SK-N-MC (cell line): ENCODE results near the gene ASB5.

Experiments
- DNase-seq: peaks from one replicate; pipeline ENCODE4 v3.0.0-alpha.2; 2011; ENCODE audit warnings: low read depth, low spot score
- H3K27ac ChIP-seq: fragments of 200-600 bp; sonication (generic); 2 replicates; pipeline ENCODE4 v1.5.1; 2016; ENCODE audit warnings: mixed run types
- H3K36me3 ChIP-seq: fragments of 200-600 bp; sonication (generic); 2 replicates; pipeline ENCODE4 v1.6.1; 2017; ENCODE audit warnings: antibody characterized with exemption, low read length, mixed read lengths; ENCODE audit not compliant: insufficient read depth
- H3K4me3 ChIP-seq: fragments of 200-600 bp; sonication (generic); 2 replicates; pipeline ENCODE4 v1.5.1; 2016
- H3K9ac ChIP-seq: fragments of 200-600 bp; sonication (generic); 2 replicates; pipeline ENCODE4 v1.8.0; 2017; ENCODE audit warnings: mixed run types, mixed read lengths; ENCODE audit not compliant: insufficient read length
- H3K9me3 ChIP-seq: fragments of 200-600 bp; sonication (generic); 2 replicates; pipeline ENCODE4 v1.6.1; 2017; ENCODE audit warnings: low read depth, mild to moderate bottlenecking, antibody characterized with exemption, low read length, moderate library complexity, mixed read lengths
- EZH2 ChIP-seq: fragments of 200-600 bp; sonication (generic); IDR thresholded peaks from one replicate; pipeline ENCODE4 v1.6.1; 2017; ENCODE audit warnings: antibody characterized with exemption
- FOXP2 ChIP-seq: optimal IDR thresholded peaks from 2 replicates; pipeline ENCODE3; 2011; ENCODE audit warnings: mild to moderate bottlenecking, moderate library complexity; ENCODE audit not compliant: insufficient read depth; ENCODE audit errors: extremely low read length, control extremely low read depth
- POLR2AphosphoS5 ChIP-seq: IDR thresholded peaks from 2 replicates; pipeline ENCODE4 v1.6.1; 2012; ENCODE audit warnings: mild to moderate bottlenecking, low read depth, low read length, borderline replicate concordance

ASB5 gene

GRCh38 chr4:176272799-176273198, 3.8 kb upstream of the ASB5 start:
- H3K27ac ChIP-seq: no peak overlapping the region
- TF ChIP-seq POLR2AphosphoS5: no peak
- TF ChIP-seq EZH2: no peak
- TF ChIP-seq FOXP2: no peak
- no peaks in the 10 kb centered on the region for H3K9me3 ChIP-seq
- H3K4me3 ChIP-seq: no peak overlapping the region
- H3K9ac ChIP-seq: no peak overlapping the region
- DNase-seq: no peak
- no peaks in the 10 kb centered on the region for H3K36me3 ChIP-seq

DNA sequence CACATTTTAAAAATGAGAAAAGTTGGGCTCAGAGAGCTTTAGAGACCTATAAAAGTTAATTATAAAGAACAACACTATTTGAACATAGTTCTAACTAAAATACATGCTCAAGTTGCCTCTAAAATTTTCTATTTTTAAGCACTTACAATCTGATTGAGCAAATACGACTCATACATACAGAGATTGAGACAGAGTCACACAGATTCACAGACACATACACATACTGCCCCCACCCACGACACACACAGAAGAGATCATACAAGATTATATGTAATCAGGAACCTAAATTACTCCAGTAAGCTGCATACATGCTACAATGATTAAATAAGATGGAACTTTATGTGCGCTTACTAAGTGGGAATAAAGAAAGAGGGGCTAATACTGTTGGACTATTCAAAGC, 2.7 kb upstream of the ASB5 start:
- Histone ChIP-seq H3K36me3 (no peaks in the 10 kb centered on the region), H3K9me3 (no peaks in the 10 kb centered on the region), H3K9ac (no peak overlapping the region), H3K27ac (no peak overlapping the region), H3K4me3 (no peak overlapping the region)
- no peak for DNase-seq
- no peak for TF ChIP-seq FOXP2
- no peak for TF ChIP-seq POLR2AphosphoS5
- no peak for TF ChIP-seq EZH2

- H3K36me3 ChIP-seq: no peaks in the 10 kb centered on the region
- no peak overlapping the region for H3K27ac ChIP-seq
- H3K9me3 ChIP-seq: no peaks in the 10 kb centered on the region
- H3K4me3 ChIP-seq: no peak overlapping the region
- no peak overlapping the region for H3K9ac ChIP-seq
- DNase-seq: no peak
- TF ChIP-seq EZH2 (no peak), POLR2AphosphoS5 (no peak), FOXP2 (no peak)
Measured at GRCh38 chr4:176270669-176271068, 1.6 kb upstream of the ASB5 start.

- Histone ChIP-seq H3K27ac (no peak overlapping the region), H3K4me3 (no peak overlapping the region), H3K36me3 (no peaks in the 10 kb centered on the region), H3K9ac (no peak overlapping the region), H3K9me3 (no peaks in the 10 kb centered on the region)
- TF ChIP-seq EZH2 (no peak), POLR2AphosphoS5 (no peak), FOXP2 (no peak)
- DNase-seq: no peak
Measured at GRCh38 chr4:176266026-176266425, 3.0 kb downstream of the ASB5 start.

DNA sequence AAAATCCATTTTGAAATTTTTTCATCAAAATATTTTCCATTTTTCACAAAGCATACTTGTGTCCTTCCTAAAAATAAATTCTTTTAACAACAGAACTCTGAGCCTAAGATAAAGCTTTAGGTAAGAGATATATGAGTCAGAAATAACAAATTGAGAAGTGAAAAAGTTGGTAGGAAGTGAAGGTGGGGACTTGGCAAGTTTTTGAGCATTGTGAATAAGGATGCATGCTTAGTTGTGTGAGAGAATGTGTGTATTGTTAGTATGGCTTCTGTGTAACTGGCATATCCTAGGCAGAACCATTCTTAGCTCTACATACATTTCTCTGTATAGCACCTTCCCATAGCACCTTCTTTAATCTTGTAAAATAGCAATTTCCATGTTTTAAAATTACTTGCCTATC, 6.8 kb downstream of the ASB5 start:
- Histone ChIP-seq H3K9ac (no peak overlapping the region), H3K4me3 (no peak overlapping the region), H3K9me3 (no peaks in the 10 kb centered on the region), H3K27ac (no peak overlapping the region), H3K36me3 (no peaks in the 10 kb centered on the region)
- TF ChIP-seq POLR2AphosphoS5 (no peak), FOXP2 (no peak), EZH2 (no peak)
- no peak for DNase-seq

GRCh38 chr4:176261481-176261880, 7.5 kb downstream of the ASB5 start:
- TF ChIP-seq POLR2AphosphoS5 (no peak), EZH2 (no peak), FOXP2 (no peak)
- H3K36me3 ChIP-seq: no peaks in the 10 kb centered on the region
- no peak overlapping the region for H3K9ac ChIP-seq
- H3K4me3 ChIP-seq: no peak overlapping the region
- no peaks in the 10 kb centered on the region for H3K9me3 ChIP-seq
- DNase-seq: no peak
- no peak overlapping the region for H3K27ac ChIP-seq

DNA sequence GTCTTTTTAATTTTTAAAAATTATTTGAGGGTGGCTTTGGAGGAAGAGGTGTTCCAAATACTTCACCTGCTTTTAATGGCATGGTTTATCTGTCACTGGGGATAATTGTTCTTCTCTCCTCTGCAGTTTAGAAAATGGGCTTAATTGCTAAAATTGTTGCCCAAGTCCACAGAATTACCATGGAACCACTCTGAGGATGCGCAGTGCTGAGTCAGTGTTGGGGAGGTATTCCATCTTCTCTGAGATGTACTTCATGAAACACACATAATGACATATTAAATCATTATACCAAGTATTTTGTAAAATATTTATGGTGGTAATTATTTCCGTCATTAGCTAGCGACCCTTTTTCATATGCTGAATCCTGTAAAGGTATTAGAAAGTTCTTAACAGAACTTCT, 8.0 kb downstream of the ASB5 start:
- no peak for DNase-seq
- H3K4me3 ChIP-seq: no peak overlapping the region
- no peak overlapping the region for H3K9ac ChIP-seq
- TF ChIP-seq EZH2: no peak
- TF ChIP-seq FOXP2: no peak
- no peak for TF ChIP-seq POLR2AphosphoS5
- H3K27ac ChIP-seq: no peak overlapping the region
- no peaks in the 10 kb centered on the region for H3K36me3 ChIP-seq
- no peaks in the 10 kb centered on the region for H3K9me3 ChIP-seq

GRCh38 chr4:176259330-176260090, 9.5 kb downstream of the ASB5 start:
- H3K36me3 ChIP-seq: no peaks in the 10 kb centered on the region
- H3K9ac ChIP-seq: no peak overlapping the region
- no peak for DNase-seq
- H3K9me3 ChIP-seq: no peaks in the 10 kb centered on the region
- no peak overlapping the region for H3K4me3 ChIP-seq
- H3K27ac ChIP-seq: no peak overlapping the region
- TF ChIP-seq EZH2 (no peak), POLR2AphosphoS5 (no peak), FOXP2 (no peak)

DNA sequence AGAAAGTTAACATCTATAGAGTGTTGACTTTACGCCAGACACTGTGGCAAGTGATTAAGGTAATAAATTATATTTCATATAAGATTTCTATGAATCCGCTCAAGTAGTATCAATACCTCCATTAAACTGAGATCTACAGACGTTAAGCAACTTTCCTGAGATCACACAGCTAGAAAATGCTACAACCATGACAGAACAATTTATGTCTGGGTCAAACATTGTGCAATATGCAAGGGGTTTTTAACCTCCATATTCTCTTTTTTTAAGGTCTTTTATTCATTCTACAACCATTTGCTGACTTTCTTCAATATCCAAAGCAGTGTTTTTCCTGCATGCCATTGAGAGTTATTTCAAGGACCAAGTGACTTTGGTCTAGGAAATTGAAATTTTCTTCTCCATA, 10.9 kb downstream of the ASB5 start:
- TF ChIP-seq EZH2: no peak
- TF ChIP-seq FOXP2: no peak
- no peak for TF ChIP-seq POLR2AphosphoS5
- Histone ChIP-seq H3K4me3 (no peak overlapping the region), H3K9ac (no peak overlapping the region), H3K27ac (no peak overlapping the region), H3K36me3 (no peaks in the 10 kb centered on the region), H3K9me3 (no peaks in the 10 kb centered on the region)
- no peak for DNase-seq
